PC-9 (cell line): Measurements from ENCODE around the gene ABCB7. TPM values are rescaled to one million over a fixed set of nuclear protein-coding genes. Genes with fewer than 3 reads are reported as not detected.

Source experiments
- BruUV-seq: library from RNA; stranded (reverse); fragments of 400-500 nt; replicated peaks from 2 replicates; lab custom pipeline; 2021; lab: Mats Ljungman, UMichigan
- CTCF ChIA-PET: fragments of 300-600 bp; sonication (Branson Sonifier 250); formaldehyde crosslinking; loops from one replicate; lab custom pipeline; 2022; ENCODE audit warnings: antibody characterized with exemption; lab: Charles Lee
- POLR2A ChIA-PET: fragments of 300-600 bp; sonication (Branson Sonifier 250); formaldehyde crosslinking; loops from one replicate; lab custom pipeline; 2022; ENCODE audit warnings: antibody characterized with exemption; ENCODE audit not compliant: unreplicated experiment; lab: Charles Lee
- DNase-seq, 2 experiments: peaks; one replicate each; pipeline versions ENCODE4 v3.0.0 to v3.0.0-alpha.2; 2015 to 2022; ENCODE audit warnings: mixed read lengths in 1 of 2
- H2AFZ ChIP-seq: fragments of 200-600 bp; sonication (generic); 2 replicates; pipeline ENCODE4 v1.8.1; 2017; ENCODE audit warnings: antibody characterized with exemption
- H3F3A ChIP-seq: fragments of 200-600 bp; sonication (generic); 2 replicates; pipeline ENCODE4 v1.8.1; 2017; ENCODE audit warnings: antibody characterized with exemption, mild to moderate bottlenecking, low read depth; ENCODE audit not compliant: insufficient read depth
- H3K27ac ChIP-seq: fragments of 200-600 bp; sonication (generic); 2 replicates; pipeline ENCODE4 v1.6.1; 2016; ENCODE audit warnings: mixed run types
- H3K27me3 ChIP-seq: fragments of 200-600 bp; sonication (generic); 2 replicates; pipeline ENCODE4 v1.6.1; 2016; ENCODE audit warnings: low read depth, mixed run types; ENCODE audit not compliant: insufficient read depth
- H3K36me3 ChIP-seq: fragments of 200-600 bp; sonication (generic); 2 replicates; pipeline ENCODE4 v1.6.1; 2016; ENCODE audit warnings: low read depth, mixed run types
- H3K4me1 ChIP-seq: fragments of 200-600 bp; sonication (generic); replicated peaks from 2 replicates; pipeline ENCODE4 v1.6.1; 2016; ENCODE audit warnings: mixed run types; ENCODE audit not compliant: insufficient read depth
- H3K4me2 ChIP-seq: fragments of 200-600 bp; sonication (generic); 2 replicates; pipeline ENCODE4 v1.6.1; 2017; ENCODE audit warnings: mixed run types
- H3K4me3 ChIP-seq: fragments of 200-600 bp; sonication (generic); 2 replicates; pipeline ENCODE4 v1.6.1; 2016; ENCODE audit warnings: mixed run types
- H3K79me2 ChIP-seq: fragments of 200-600 bp; sonication (generic); 2 replicates; pipeline ENCODE4 v1.6.1; 2017; ENCODE audit warnings: low read depth, mixed run types
- H3K9me2 ChIP-seq: fragments of 200-600 bp; sonication (generic); 2 replicates; pipeline ENCODE4 v1.8.1; 2017; ENCODE audit warnings: mild to moderate bottlenecking; ENCODE audit not compliant: insufficient read depth
- H3K9me3 ChIP-seq: fragments of 200-600 bp; sonication (generic); 2 replicates; pipeline ENCODE4 v1.8.1; 2016; ENCODE audit warnings: low read depth; ENCODE audit not compliant: insufficient read depth
- H4K20me1 ChIP-seq: fragments of 200-600 bp; sonication (generic); 2 replicates; pipeline ENCODE4 v1.8.1; 2017; ENCODE audit not compliant: insufficient read depth
- EZH2 ChIP-seq: fragments of 200-600 bp; sonication (generic); IDR thresholded peaks from 2 replicates; pipeline ENCODE4 v1.8.0; 2017; ENCODE audit warnings: antibody characterized with exemption, low read depth
- intact Hi-C: fragments of 100-400 bp; cut with micrococcal nuclease; formaldehyde crosslinking; loops from one replicate; pipeline ENCODE4 v1.10.0; 2022; ENCODE audit not compliant: unreplicated experiment
- total RNA-seq: library from RNA; stranded (reverse); gene quantifications from 2 replicates; pipeline ENCODE4 v1.2.3, GENCODE V29; 2021
- TF ChIP-seq, protein P1 (sequence below): fragments of 200-600 bp; sonication (generic); conservative IDR thresholded peaks from 2 replicates; pipeline ENCODE4 v1.6.1; 2017; ENCODE audit warnings: mixed run types, antibody characterized with exemption, mild to moderate bottlenecking, moderate library complexity

ABCB7 gene
- total RNA-seq, 1 experiment from 2014 or later = 28.7 TPM

DNA sequence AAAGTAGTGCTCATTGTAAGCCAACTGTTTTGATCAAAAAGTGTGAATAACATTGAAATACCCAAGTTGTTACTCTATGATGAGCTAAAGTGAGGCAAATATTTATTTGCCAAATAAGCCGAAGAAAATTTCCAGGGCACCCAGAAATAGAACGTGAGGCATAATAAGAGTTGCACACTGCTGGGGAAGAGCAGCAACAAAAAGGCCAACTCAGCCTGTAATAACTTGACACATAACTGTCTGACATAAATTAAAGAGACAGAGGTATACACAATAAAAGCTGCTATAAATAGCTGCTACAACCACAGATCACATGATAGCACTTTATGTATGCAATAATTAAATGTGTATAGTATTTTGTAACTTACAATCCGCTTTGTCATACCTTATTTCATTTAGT, 2.0 kb upstream of the ABCB7 start:
- Histone ChIP-seq H3K4me1 (0 out of 2 replicates have a peak, but pooled peaks cover 15% of the 10 kb centered on the region), H3K4me3 (no peak overlapping the region), H3K27ac (no peak overlapping the region), H3K4me2 (no peak overlapping the region), H3K27me3 (no peaks in the 10 kb centered on the region), H3K36me3 (no peaks in the 10 kb centered on the region), H3F3A (no peaks in the 10 kb centered on the region), H3K79me2 (0 out of 2 replicates have a peak, but pooled peaks cover 2% of the 10 kb centered on the region), H2AFZ (no peak overlapping the region), H3K9me3 (no peaks in the 10 kb centered on the region), H4K20me1 (no peaks in the 10 kb centered on the region), H3K9me2 (no peaks in the 10 kb centered on the region)
- ChIA-PET POLR2A (no interaction called here), CTCF (no interaction called here)
- no TSS peak for BruUV-seq
- no peak for DNase-seq
- intact Hi-C loops = no loop called here
- no peak for TF ChIP-seq EZH2
- TF ChIP-seq, protein P1, sequence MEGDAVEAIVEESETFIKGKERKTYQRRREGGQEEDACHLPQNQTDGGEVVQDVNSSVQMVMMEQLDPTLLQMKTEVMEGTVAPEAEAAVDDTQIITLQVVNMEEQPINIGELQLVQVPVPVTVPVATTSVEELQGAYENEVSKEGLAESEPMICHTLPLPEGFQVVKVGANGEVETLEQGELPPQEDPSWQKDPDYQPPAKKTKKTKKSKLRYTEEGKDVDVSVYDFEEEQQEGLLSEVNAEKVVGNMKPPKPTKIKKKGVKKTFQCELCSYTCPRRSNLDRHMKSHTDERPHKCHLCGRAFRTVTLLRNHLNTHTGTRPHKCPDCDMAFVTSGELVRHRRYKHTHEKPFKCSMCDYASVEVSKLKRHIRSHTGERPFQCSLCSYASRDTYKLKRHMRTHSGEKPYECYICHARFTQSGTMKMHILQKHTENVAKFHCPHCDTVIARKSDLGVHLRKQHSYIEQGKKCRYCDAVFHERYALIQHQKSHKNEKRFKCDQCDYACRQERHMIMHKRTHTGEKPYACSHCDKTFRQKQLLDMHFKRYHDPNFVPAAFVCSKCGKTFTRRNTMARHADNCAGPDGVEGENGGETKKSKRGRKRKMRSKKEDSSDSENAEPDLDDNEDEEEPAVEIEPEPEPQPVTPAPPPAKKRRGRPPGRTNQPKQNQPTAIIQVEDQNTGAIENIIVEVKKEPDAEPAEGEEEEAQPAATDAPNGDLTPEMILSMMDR = no peak

DNA sequence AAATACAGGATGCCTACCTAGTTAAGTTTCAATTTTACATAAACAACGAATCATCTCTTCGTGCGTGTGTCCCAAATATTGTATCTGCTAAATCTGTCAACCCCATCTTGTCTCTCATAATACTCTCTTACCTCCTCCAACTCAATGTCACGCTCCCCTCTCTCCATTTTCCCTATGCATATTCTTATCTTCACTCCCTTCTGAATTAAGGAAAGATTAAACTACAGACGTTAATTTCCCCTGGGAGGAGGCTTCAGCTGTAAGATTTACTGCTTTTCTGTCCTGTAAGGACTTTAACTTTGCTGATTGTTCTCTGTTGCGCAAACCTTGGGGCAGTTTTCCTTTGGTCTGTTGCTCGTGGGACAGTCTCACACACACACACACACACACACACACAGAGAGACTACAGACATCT, 455 bp upstream of the ABCB7 start:
- peak overlapping the region; percentile 52 for H3K27ac ChIP-seq
- no TSS peak for BruUV-seq
- H3K4me3 ChIP-seq = peak overlapping the region; percentile 93
- H3F3A ChIP-seq = no peaks in the 10 kb centered on the region
- H3K79me2 ChIP-seq = 0 out of 2 replicates have a peak, but pooled peaks cover 2% of the 10 kb centered on the region
- TF ChIP-seq, protein P1 = no peak
- no peak for TF ChIP-seq EZH2
- no peaks in the 10 kb centered on the region for H3K9me3 ChIP-seq
- DNase-seq = no peak
- no peaks in the 10 kb centered on the region for H3K9me2 ChIP-seq
- intact Hi-C loops = no loop called here
- ChIA-PET CTCF (no interaction called here), POLR2A (interaction anchor here (0.6 kb wide), 1 partner anchor 14 kb away, joined by 10 read pairs; no protein-coding TSS in a partner anchor)
- H2AFZ ChIP-seq = peak overlapping the region; percentile 100
- no peaks in the 10 kb centered on the region for H3K27me3 ChIP-seq
- H3K36me3 ChIP-seq = no peaks in the 10 kb centered on the region
- H3K4me1 ChIP-seq = 0 out of 2 replicates have a peak, but pooled peaks cover 15% of the 10 kb centered on the region
- H4K20me1 ChIP-seq = no peaks in the 10 kb centered on the region
- peak overlapping the region; percentile 90 for H3K4me2 ChIP-seq

DNA sequence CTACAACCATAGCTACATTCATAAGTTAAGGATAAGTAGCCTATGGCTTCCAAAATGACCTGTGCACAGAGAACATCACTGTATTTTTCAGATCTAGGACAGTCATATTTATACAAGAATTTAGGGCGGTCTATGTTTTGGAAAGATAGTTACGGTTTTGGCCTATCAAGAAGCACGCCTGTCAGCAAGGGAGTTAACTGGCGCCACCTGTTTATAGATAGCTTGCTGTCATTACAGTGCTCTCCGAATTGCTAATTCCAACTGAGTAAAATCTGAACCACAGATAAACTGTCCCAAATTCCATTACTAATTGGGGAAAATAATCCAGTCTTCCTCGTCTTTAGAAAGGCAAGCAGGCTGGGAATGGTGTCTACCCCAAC, 646 bp downstream of the ABCB7 start:
- Histone ChIP-seq H3K9me3 (no peaks in the 10 kb centered on the region), H2AFZ (peak overlapping the region; percentile 100), H3K27me3 (no peaks in the 10 kb centered on the region), H3K9me2 (no peaks in the 10 kb centered on the region), H3K4me3 (peak overlapping the region; percentile 93), H3K36me3 (no peaks in the 10 kb centered on the region), H3K4me2 (peak overlapping the region; percentile 90), H3K79me2 (0 out of 2 replicates have a peak, but pooled peaks cover 2% of the 10 kb centered on the region), H3K4me1 (0 out of 2 replicates have a peak, but pooled peaks cover 15% of the 10 kb centered on the region), H3K27ac (peak overlapping the region; percentile 52), H3F3A (no peaks in the 10 kb centered on the region), H4K20me1 (no peaks in the 10 kb centered on the region)
- intact Hi-C loops = no loop called here
- CTCF ChIA-PET = no interaction called here
- no peak for DNase-seq
- TF ChIP-seq, protein P1 = no peak
- no peak for TF ChIP-seq EZH2
- TSS peak; percentile 36 for BruUV-seq
- POLR2A ChIA-PET = no interaction called here
